Calu3 (cell line): ENCODE data around the gene ANKRD13D. TPM values are rescaled to one million over a fixed set of nuclear protein-coding genes. Genes with fewer than 3 reads are reported as not detected.

Experiments
- BruUV-seq: library from RNA; stranded (reverse); fragments of 400-500 nt; replicated peaks from 2 replicates; lab custom pipeline; 2021; lab: Mats Ljungman, UMichigan
- CTCF ChIA-PET: fragments of 300-600 bp; sonication (Branson Sonifier 250); formaldehyde crosslinking; loops from one replicate; lab custom pipeline; 2022; ENCODE audit warnings: antibody characterized with exemption; lab: Charles Lee
- DNase-seq: peaks from one replicate; pipeline ENCODE4 v3.0.0; 2022
- H3K27ac Mint-ChIP-seq: one replicate; pipeline ENCODE4 v1.8.0; 2022; ENCODE audit warnings: mixed read lengths; ENCODE audit not compliant: unreplicated experiment
- H3K27me3 Mint-ChIP-seq: one replicate; pipeline ENCODE4 v1.8.0; 2022; ENCODE audit warnings: mixed read lengths; ENCODE audit not compliant: unreplicated experiment
- H3K36me3 Mint-ChIP-seq: one replicate; pipeline ENCODE4 v1.8.0; 2022; ENCODE audit warnings: mild to moderate bottlenecking, moderate library complexity, mixed read lengths; ENCODE audit not compliant: insufficient read depth, unreplicated experiment
- H3K4me1 Mint-ChIP-seq: one replicate; pipeline ENCODE4 v1.8.0; 2022; ENCODE audit warnings: mild to moderate bottlenecking, low read depth, mixed read lengths; ENCODE audit not compliant: unreplicated experiment
- H3K4me3 Mint-ChIP-seq: one replicate; pipeline ENCODE4 v1.8.0; 2022; ENCODE audit warnings: mild to moderate bottlenecking, low read depth, moderate library complexity, mixed read lengths; ENCODE audit not compliant: unreplicated experiment
- H3K9me3 Mint-ChIP-seq: one replicate; pipeline ENCODE4 v1.8.0; 2022; ENCODE audit warnings: low read depth, mixed read lengths; ENCODE audit not compliant: unreplicated experiment
- intact Hi-C: fragments of 100-400 bp; cut with micrococcal nuclease; formaldehyde crosslinking; loops from one replicate; pipeline ENCODE4 v1.10.0; 2022; ENCODE audit not compliant: unreplicated experiment
- total RNA-seq: library from RNA; stranded (reverse); gene quantifications from 2 replicates; pipeline ENCODE4 v1.2.3, GENCODE V29; 2022
- TF ChIP-seq, protein P1 (sequence below): fragments of 200-600 bp; IDR thresholded peaks from one replicate; pipeline ENCODE4 v1.8.0; 2022; ENCODE audit warnings: antibody characterized with exemption; ENCODE audit not compliant: unreplicated experiment

The ANKRD13D gene
- total RNA-seq, 1 experiment from 2014 or later: 50.8 TPM

GRCh38 chr11:67306769-67307544 is 17.9 kb downstream of the ANKRD13D start:
- H3K36me3 Mint-ChIP-seq: peaks cover 73% of the 10 kb centered on the region
- no peaks in the 10 kb centered on the region for H3K27me3 Mint-ChIP-seq
- no TSS peak for BruUV-seq
- no peak for DNase-seq
- CTCF ChIA-PET: interaction anchor here (0.7 kb wide), 1 partner anchor 47 kb away, joined by 3 read pairs; no protein-coding TSS in a partner anchor
- intact Hi-C loops: no loop called here
- H3K4me3 Mint-ChIP-seq: no peak overlapping the region
- peaks cover 10% of the 10 kb centered on the region for H3K4me1 Mint-ChIP-seq
- TF ChIP-seq, protein P1, sequence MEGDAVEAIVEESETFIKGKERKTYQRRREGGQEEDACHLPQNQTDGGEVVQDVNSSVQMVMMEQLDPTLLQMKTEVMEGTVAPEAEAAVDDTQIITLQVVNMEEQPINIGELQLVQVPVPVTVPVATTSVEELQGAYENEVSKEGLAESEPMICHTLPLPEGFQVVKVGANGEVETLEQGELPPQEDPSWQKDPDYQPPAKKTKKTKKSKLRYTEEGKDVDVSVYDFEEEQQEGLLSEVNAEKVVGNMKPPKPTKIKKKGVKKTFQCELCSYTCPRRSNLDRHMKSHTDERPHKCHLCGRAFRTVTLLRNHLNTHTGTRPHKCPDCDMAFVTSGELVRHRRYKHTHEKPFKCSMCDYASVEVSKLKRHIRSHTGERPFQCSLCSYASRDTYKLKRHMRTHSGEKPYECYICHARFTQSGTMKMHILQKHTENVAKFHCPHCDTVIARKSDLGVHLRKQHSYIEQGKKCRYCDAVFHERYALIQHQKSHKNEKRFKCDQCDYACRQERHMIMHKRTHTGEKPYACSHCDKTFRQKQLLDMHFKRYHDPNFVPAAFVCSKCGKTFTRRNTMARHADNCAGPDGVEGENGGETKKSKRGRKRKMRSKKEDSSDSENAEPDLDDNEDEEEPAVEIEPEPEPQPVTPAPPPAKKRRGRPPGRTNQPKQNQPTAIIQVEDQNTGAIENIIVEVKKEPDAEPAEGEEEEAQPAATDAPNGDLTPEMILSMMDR: no peak
- H3K27ac Mint-ChIP-seq: no peak overlapping the region
- H3K9me3 Mint-ChIP-seq: no peaks in the 10 kb centered on the region

GRCh38 chr11:67307545-67308001 is 18.5 kb downstream of the ANKRD13D start:
- no peak for DNase-seq
- TF ChIP-seq, protein P1: no peak
- Mint-ChIP-seq H3K27ac (no peak overlapping the region), H3K4me3 (no peak overlapping the region), H3K27me3 (no peaks in the 10 kb centered on the region), H3K9me3 (no peaks in the 10 kb centered on the region), H3K36me3 (peaks cover 71% of the 10 kb centered on the region), H3K4me1 (peaks cover 15% of the 10 kb centered on the region)
- BruUV-seq: no TSS peak
- CTCF ChIA-PET: no interaction called here
- intact Hi-C loops: no loop called here

GRCh38 chr11:67308031-67308866 is 19.1 kb downstream of the ANKRD13D start:
- no peaks in the 10 kb centered on the region for H3K9me3 Mint-ChIP-seq
- intact Hi-C loops: no loop called here
- CTCF ChIA-PET: no interaction called here
- peaks cover 22% of the 10 kb centered on the region for H3K4me1 Mint-ChIP-seq
- no peak for DNase-seq
- no peaks in the 10 kb centered on the region for H3K27me3 Mint-ChIP-seq
- no peak overlapping the region for H3K4me3 Mint-ChIP-seq
- TF ChIP-seq, protein P1: no peak
- no TSS peak for BruUV-seq
- peaks cover 71% of the 10 kb centered on the region for H3K36me3 Mint-ChIP-seq
- no peak overlapping the region for H3K27ac Mint-ChIP-seq

DNA sequence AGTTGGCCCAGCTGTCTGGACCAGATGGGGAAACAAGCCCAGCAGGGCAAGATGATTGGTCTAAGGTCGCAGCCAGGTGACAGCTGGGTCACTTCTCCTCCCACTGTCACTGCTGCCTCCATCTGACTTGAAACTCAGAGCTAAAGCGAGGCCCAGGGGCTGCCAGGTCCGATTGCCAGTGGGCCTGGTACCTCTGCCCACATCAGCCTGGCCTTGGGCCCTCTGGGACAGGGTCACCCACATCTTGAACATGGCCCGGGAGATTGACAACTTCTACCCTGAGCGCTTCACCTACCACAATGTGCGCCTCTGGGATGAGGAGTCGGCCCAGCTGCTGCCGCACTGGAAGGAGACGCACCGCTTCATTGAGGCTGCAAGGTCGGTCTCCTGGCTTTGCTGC is 20.1 kb downstream of the ANKRD13D start:
- no TSS peak for BruUV-seq
- Mint-ChIP-seq H3K27me3 (no peaks in the 10 kb centered on the region), H3K4me3 (no peak overlapping the region), H3K27ac (no peak overlapping the region), H3K4me1 (peaks cover 31% of the 10 kb centered on the region), H3K9me3 (no peaks in the 10 kb centered on the region), H3K36me3 (peaks cover 64% of the 10 kb centered on the region)
- TF ChIP-seq, protein P1: no peak
- DNase-seq: no peak
- CTCF ChIA-PET: no interaction called here
- intact Hi-C loops: no loop called here
